Measurements from ENCODE around the gene SF3B3.
A peak's percentile ranks its signal among the peaks of the same experiment; 100 is the strongest.
"Not testable (repeated sequence)": the region's sequence is repeated elsewhere in the genome, so short reads cannot be mapped to it uniquely, and the experiment has no call there.

Gene SF3B3

GRCh38 chr16:70512456-70512855, 11.2 kb upstream of the SF3B3 start:
- no peak for DNase-seq

DNA sequence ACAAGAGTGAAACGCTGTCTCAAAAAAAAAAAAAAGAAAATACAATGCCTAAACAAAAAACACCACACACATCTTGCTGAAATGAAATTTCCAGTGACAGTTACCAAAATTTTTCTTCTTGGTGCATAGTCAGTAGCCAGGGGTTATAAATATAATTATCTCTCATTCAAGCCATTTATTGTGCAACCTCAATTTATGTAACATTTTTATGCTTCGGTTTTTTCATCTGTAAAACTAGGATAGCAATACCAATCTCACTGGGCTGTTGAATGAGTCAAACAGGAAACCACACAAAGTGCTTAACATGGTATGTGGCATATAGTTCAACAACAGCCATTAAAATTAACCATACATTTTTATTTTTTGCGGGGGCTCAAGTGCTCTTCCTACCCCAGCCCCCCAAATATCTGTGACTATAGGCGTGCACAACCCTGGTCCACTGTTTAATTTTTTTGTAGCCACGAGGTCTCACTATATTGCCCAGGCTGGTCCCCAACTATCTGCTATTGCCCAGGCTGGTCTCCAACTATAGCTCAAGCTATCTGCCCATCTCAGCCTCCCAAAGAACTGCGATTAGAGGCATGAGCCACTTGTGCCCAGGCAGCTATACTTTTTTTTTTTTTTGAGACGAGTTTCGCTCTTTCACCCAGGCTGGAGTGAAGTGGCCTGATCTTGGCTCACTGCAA, 2.9 kb upstream of the SF3B3 start:
- DNase-seq = peak; percentile 91

- DNase-seq = peak; percentile 44
Measured at GRCh38 chr16:70522216-70523075, 1.2 kb upstream of the SF3B3 start.

DNA sequence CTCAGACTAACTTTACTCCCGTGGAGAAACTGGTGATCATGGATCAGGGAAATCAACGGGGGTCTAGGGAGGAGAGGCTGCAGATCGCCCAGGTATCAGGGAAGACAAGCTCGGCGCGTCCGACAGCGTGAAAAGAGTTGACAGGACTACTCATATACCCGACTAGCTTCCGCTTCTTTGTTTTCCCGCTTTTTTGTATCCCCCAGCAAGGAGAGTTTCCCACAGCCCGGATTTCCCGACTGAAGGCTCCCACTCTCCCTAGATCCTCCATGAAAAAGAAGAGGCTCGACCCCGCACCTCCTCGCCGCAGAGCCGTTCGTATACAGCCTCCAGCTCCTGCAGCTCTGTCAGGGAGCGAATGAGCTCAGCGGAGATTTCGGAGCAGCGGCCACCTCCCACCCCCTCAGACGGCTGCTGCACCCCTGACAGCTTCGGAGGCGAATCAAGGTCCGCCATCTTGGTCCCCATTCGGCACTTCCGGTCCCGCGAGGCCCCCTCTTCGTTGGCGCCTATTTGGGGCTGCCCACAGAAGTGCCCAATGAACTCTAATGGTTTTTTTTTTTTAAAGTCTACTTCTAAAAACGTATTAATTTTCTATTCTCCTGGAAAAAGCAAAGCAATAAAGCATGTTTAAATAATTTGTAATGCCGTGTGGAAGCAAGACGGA, 407 bp upstream of the SF3B3 start, which contains the start of gene COG4:
COG4 (minus strand) TSS at position 479 of the 667 bp plus-strand sequence; CDS start at position 468, 11 bp downstream.
- DNase-seq = peak; percentile 96

DNA sequence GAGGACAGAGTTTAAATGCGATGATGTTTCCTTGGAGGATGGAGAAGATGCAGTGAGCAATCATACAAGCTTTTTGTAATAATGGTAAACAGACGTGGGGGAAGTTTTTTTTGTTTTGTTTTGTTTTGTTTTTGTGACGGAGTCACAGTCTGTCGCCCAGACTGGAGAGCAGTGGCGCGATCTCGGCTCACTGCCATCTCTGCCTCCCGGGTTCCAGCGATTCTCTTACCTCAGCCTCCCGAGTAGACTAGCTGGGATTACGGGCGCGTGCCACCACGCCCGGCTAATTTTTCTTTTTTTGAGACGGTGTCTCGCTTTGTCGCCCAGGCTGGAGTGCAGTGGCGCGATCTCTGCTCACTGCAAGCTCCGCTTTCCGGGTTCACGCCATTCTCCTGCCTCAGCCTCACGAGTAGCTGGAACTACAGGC, 796 bp downstream of the SF3B3 start:
- peak; percentile 48 for DNase-seq

- no peak for DNase-seq
Measured at GRCh38 chr16:70526403-70526802, 2.8 kb downstream of the SF3B3 start.

DNA sequence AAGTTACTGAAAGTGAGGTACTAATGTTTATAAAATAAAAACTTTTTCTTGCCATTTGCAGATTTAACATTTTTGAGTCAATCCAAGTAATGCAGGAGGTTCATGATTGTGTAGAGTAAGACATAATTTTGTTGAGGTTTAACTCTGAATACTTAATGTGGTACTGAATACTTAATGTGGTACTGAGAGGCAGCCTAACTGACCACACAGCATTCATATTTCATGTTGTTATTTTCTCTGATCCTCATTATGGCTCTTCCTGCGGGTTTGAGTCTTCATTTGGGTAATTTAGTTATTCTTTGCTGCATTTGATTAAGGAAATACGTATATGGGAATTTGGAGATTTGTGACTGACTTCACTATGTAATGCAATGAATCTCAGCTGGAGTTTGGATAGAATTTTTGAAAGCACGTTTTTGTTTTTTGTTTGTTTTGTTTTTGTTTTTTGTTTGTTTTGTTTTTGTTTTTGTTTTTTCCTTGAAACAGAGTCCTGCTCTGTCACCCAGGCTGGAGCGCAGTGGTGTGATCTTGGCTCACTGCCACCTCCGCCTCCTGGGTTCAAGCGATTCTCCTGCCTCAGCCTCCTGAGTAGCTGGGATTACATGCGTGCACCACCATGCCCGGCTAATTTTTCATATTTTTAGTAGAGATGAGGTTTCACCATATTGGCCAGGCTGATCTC, 3.8 kb downstream of the SF3B3 start:
- DNase-seq = no peak

DNA sequence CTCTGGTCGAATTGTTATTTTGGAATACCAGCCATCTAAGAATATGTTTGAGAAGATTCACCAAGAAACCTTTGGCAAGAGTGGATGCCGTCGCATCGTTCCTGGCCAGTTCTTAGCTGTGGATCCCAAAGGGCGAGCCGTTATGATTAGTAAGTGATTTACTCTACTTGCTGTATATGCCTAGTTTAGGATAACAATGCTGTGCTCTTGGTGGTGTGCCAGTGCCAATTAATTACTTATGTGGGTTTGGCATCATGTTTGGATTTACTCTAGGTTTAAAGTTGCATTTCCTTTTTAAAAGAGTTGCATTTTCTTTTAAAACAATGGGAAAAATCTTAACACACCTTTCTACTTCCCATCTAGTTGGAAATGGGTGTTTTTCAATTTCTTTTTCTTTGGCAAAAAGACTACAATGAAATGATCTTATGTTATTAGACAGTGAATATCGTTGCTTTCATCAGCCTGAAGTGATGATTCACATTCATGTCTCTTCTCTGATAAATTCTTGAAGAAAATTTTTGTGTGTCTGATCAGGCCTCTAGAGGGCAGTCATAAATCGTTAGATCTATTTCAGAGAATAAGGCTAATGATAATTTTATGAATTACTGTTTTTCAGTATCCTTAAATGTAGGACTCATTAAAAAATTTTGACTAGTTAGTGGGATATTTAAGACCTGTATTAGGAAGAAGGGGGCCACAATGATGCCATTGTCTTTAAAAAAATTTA, 5.6 kb downstream of the SF3B3 start:
- peak; percentile 83 for DNase-seq

GRCh38 chr16:70529954-70530353, 6.3 kb downstream of the SF3B3 start:
- DNase-seq = not testable (repeated sequence)

DNA sequence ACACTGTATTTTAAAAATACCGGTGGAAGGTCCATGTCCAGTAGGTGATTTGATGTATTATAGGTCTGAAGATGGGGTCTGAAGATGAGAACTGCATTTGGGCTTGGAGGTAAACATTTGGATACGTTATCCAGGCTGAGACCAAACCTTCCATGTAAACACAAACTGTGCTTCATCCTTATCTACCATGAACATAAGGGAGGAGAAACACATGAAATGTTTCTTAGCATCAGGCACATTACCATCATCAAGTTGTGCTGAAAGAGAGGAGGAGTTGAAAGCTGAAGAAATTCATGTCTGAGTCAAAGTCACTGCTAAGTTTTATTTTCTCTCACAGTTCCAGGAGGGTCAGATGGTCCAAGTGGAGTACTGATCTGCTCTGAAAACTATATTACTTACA, 11.4 kb downstream of the SF3B3 start:
- peak; percentile 58 for DNase-seq

DNA sequence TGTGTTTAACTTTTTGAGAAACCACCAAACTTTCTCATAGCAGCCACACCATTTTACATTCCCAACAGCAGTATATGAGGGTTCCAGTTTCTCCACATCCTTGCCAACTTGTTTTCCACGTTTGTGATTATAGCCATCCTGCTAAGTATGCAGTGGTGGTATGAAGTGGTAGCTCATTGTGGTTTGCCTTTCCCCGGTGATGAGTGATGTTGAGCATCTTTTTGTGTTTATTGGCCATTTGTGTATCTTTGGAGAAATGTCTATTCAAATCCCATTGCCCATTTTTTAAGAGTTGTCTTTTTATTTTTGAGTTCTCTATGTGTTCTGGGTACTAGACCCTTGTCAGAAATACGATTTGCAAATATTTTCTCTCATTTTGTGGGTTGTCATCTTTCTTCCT, 17.4 kb downstream of the SF3B3 start:
- DNase-seq = no peak

GRCh38 chr16:70544548-70544947, 20.9 kb downstream of the SF3B3 start:
- DNase-seq = no peak

DNA sequence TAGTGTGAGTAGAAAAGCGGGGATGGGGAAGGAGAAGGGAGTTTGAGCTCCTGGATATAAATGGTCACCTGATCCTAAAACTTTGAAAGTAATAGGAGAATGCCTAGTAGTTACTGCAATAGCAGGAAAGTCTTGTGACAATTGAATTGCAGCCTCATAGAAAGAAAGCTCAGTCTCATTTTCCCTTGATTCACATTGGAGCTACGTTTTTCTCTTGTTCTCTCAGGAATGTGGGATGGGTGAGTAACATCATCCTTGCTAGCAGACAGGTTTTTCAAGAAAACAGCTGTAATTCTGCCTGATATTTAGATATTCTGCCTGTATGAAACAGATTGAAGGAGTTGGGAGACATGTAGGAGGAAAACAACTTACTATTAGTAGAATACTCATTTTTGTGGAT, 25.3 kb downstream of the SF3B3 start:
- no peak for DNase-seq

DNA sequence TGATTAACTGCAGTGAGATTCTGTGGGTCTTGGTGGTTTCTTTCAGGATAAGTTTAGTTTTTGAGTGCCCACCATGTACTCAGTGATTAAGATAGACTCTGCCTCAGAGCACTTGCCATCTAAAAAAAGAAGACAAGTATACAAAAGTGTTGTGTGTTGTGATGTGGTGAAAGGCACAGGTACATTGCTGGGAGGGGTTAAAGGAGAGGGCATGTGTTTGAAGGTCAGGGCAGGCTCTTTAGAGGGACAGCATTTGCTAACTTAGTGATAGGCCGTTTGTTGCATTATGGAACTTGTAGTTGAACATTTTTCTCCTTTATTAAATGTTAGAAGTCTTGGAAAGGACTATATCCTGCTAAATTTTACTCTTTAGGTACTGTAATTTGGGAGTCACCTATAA, 26.5 kb downstream of the SF3B3 start:
- DNase-seq = no peak

DNA sequence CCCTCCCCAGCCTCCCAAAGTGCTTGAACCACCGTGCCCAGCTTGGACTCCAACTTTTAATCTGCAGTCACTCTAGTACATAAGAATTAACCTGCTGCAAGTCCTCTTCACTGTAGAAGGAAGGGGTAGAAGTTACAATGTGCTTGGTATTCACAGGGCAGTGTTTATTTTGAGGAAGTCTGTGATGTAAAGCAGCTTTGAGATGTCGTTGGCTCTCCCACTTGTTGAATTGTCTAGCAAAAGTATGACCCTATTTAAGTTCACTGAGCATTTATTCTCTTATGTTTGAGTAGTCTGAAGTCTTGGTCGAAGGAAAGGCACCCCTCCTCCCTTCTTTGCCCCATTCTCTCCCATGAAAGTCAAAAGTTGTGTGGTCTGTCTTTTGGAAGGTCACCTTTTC, 28.2 kb downstream of the SF3B3 start:
- DNase-seq = no peak

DNA sequence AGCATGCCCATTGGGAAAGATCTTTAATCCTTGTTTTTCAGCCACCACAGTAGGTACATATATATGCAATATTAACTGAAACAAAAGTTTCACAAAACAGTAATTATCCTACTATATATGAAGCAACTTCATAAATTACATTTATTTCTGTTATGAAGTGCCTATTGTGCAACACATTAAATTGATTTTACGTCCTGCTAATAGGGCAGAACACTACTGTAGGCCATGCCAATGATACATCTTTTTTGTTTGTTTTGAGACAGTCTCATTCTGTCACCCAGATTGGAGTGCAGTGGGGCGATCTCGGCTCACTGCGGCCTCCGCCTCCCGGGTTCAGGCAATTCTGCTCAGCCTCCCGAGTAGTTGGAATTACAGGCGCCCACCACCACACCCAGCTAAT, 29.1 kb downstream of the SF3B3 start:
- no peak for DNase-seq

DNA sequence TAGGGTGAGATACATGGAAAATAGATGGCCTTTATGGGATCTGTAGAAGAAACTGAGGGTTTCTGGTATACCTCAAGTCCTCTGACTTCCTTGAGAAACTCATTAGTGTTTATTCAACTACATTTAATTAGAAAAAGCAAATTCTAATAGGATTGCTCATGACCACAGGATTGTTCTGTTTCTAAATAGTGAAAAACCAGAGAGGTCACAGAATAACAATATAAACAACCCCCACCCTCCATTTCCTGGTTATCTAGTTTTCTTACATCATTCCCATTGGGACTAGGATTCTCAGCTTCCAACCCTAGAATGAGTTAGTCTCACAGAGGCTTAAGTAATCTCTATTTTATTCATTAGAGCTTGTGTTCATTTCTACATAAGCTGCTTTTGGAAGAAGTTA, 30.0 kb downstream of the SF3B3 start:
- DNase-seq = no peak

DNA sequence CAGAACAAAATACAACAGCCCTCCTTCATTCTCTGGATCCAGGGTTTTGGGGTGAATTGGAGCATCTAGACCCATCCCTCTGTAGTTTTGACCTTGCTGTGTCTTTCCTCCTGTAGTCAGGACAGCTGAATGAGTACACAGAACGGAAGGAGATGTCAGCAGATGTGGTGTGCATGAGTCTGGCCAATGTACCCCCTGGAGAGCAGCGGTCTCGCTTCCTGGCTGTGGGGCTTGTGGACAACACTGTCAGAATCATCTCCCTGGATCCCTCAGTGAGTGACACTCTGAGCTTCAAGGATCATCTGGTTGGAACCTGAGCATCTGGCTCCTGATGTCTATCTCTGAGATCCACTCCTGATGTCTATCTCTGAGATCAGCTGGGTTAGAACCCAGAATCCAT, 32.4 kb downstream of the SF3B3 start:
- DNase-seq = no peak

- DNase-seq = no peak
Measured at GRCh38 chr16:70561623-70562022, 38.0 kb downstream of the SF3B3 start.

GRCh38 chr16:70563636-70564035, 40.0 kb downstream of the SF3B3 start:
- no peak for DNase-seq

- no peak for DNase-seq
Measured at GRCh38 chr16:70565053-70565452, 41.4 kb downstream of the SF3B3 start.

GRCh38 chr16:70568601-70569237, 45.1 kb downstream of the SF3B3 start:
- no peak for DNase-seq
